HG03196 (cell line): ENCODE measurements around the gene KANK4.
"Not testable (repeated sequence)": the region's sequence is repeated elsewhere in the genome, so short reads cannot be mapped to it uniquely, and the experiment has no call there.

Experiments
- ATAC-seq: cut with Tn5 transposase; IDR thresholded peaks from one replicate; pipeline ENCODE4 v1.9.1; 2021; ENCODE audit not compliant: unreplicated experiment

Gene KANK4

DNA sequence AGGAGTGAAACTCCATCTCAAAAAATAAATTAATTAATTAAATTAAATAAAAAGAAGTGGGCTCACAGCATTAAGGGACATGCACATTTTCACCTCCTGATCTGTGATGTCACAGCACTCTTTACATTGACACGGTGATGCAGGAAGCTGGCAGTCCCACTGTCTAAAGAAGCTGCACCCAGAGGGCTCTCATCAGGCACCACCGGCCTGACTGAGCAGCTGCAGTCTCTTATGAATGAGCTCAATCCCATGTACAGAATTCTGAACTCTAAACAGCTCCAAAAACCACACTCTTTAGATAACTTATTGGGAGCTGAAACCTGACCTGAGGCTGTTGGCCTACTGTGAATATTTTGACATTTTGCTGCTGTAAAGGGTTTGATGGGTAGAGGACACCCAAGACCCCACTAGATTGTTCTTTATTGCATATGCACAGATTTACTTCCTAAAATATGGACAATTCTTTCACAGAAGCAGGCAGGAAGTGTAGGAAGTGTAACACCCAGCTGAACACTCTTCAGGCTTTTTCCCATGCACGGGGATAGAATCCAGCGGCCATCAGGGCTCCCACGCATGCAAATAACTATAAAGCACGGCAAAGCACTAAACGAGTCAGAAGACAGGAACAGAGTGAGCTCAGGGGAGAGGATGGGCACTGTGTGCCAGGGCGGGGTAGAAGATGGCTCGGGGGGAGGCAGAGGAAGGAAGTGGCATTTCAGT, 78.4 kb downstream of the KANK4 start:
- ATAC-seq = no peak

DNA sequence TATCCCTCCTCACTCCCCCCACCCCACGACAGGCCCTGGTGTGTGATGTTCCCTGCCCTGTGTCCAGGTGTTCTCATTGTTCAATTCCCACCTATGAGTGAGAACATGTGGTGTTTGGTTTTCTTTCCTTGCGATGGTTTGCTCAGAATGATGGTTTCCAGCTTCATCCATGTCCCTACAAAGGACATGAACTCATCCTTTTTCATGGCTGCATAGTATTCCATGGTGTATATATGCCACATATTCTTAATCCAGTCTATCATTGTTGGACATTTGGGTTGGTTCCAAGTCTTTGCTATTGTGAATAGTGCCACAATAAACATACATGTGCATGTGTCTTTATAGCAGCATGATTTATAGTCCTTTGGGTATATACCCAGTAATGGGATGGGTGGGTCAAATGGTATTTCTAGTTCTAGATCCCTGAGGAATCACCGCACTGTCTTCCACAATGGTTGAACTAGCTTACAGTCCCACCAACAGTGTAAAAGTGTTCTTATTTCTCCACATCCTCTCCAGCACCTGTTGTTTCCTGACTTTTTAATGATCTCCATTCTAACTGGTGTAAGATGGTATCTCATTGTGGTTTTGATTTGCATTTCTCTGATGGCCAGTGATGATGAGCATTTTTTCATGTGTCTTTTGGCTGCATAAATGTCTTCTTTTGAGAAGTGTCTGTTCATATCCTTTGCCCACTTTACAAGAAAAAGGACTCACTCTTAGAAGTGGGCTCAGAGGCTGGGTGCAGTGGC, 79.4 kb downstream of the KANK4 start:
- not testable (repeated sequence) for ATAC-seq

DNA sequence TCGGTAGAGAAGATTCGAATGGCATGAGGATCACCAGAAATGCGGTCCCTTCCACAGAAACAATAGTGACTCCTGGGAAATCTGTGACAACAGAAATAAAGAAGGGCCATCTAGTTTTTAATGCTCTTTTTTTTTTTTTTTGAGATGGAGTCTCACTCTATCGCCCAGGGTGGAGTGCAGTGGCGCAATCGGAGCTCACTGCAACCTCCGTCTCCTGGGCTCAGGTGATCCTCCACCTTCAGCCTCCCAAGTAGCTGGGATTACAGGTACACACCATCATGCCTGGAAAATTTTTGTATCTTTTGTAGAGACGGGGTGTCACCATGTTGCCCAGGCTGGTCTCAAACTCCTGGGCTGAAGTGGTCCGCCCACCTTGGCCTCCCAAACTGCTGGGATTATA, 80.7 kb downstream of the KANK4 start:
- no peak for ATAC-seq

DNA sequence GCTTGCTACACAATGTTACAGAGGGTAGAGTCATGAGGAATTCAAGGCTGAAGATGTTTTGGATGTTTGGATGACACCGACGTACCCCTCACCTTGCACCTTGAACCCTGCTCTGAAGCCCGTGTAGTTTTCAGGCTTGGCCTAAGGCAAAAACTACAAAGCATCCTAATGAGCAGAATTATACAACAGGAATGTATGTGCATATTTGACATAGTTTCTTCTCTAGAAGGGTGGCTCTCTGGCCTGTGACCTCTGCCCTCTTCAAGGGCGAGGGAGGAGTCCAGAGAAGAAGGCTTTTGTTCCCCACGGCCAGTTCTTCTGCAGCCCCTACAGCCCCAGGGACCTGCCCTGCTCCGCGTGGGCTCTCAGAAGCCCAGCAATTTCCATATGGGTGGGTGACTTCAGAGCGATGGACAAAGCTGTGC, 81.3 kb downstream of the KANK4 start:
- ATAC-seq = no peak

DNA sequence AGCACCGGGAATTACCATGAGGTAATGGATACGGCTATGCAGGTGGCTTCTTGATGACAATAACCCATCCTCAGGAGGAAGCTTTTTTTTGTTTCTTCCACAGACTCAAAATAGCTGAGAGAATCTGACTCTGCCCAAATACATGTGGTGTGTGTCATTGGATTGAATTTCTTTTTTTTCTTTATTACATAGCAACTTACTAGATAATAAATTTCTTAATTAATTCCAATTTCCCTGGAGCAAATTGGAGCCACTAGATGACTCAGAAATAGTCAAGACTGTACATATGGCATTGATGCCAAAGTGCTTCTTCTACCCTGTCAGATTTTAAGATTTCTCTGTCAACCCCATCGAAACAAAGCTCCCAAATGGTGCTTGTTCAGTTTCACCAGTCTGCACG, 81.9 kb downstream of the KANK4 start:
- ATAC-seq = no peak

DNA sequence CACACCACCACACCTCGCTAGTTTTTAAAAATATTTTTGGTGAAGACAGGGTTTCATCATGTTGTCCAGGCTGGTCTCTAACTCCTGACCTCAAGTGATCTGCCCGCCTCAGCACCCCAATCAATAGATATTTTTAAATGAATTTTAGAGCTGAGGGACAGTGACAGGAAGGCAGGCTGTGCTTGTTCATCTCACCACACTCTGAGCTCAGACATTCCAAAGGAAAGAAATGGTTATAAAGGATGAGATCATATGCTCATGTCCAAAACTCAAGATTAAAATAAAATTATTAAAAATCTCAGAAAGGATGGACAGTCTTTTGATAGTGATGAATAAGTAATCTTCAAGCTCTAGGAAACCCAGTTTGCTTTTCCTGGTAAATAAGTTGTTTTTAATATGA, 83.7 kb downstream of the KANK4 start:
- ATAC-seq = no peak

DNA sequence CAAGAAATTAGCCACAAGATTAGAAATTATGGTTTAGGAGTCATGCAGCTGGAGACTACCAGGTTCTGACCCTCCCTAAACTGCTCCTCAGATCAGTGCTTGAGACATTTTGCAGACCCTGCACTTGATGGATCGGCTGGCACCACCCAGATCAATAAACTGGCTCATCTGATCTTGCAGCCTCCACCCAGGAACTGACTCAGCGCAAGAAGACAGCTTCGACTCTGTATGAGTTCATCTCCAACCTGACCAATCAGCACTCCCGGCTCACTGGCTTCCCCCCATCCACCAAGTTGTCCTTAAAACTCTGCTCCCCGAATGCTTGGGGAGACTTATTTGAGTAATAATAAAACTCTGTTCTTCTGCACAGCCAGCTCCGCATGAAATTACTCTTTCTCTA, 84.5 kb downstream of the KANK4 start:
- no peak for ATAC-seq

DNA sequence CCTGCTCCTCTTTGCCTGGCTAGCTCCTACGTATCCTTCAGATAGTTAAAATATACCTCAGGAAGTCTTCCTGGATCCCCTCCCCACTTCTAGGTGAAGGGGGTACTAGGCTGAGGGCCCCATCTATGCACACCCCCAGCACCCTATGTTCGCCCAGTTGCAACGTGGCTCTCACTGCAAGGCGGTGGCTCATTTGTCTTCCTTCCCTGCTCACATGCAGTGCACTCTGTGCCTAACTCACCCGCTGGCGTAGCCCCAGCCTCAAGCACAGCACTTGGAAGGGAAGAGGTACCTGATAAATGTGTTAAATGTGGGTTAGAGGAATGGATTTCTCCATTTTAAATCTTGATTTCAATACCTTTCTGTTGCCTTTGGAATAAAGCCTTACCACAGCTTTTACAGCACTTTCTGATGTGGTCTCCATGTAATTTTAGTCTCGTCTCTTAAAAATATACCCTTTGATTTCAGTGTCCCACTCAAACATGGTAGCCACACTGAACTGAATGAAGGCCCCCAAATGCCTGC, 85.2 kb downstream of the KANK4 start:
- no peak for ATAC-seq

DNA sequence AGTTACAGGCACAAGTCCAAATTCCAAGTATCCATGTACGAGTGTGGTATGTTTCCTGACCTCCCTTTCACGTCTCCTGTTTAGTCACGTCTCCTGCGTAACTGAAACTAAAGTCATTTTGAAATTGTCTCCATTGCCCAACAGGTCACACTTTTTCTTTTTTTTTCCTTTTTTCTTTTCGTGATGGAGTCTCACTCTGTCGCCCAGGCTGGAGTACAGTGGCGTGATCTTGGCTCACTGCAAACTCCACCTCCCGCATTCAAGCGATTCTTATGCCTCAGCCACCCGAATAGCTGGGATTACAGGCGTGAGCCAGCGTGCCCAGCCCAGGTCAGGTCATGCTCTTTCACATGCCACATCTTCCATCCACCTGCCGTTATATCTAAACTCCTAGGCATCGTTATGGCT, 86.4 kb downstream of the KANK4 start:
- ATAC-seq = no peak

DNA sequence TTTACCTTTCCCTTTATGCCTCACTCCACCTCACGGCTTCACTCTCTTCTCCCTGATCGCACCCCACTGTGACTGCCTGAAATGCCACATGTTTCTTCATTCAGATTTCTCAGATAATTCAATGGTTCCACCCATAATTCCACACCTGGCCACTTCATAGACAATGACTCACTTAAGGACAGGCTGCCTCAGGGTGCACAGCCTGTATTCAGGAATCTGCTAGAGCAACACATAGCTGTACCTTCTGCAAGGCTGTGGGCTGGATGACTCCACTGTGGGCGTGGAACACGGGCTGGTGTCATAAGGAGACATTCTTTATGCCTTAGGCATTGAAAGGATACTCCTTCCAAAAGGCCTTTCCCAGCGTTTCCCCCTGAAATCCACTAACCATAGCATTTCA, 88.5 kb downstream of the KANK4 start:
- ATAC-seq = no peak

DNA sequence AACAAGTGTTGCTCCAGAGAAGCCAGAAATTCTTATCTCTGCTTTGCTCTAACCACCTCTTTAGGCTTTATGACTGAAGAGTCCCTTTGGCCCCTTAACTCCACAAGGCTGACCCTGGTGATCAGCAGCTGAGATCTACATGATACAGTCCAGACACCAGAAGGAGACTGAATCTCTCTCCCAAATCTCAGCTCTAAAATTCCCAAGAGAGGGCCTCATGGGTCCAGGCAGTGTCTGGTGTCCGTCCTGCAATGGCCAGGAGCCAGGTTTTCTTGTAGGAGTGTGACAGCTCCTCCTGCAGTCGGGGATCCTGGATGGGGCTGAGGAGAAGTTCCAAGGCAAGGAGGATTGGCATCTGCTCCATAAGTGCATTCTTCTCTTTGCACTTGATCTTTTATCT, 89.3 kb downstream of the KANK4 start:
- ATAC-seq = no peak

DNA sequence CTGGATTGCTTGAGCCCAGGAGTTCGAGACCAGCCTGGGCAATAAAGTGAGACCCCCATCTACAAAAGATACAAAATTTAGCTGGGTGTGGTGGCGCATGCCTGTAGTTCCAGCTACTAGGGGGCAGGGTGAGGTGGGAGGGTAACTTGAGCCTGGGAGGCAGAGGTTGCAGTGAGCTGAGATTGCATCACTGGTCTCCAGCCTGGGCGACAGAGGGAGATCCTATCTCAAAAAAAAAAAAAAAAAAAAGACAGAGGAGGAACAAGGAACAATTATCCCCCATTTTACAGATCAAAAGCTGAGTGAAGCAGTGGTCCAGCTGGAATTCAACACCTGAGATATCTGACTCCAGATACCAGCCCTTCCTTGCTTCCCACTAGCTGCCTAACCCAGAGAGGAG, 89.8 kb downstream of the KANK4 start:
- ATAC-seq = no peak

DNA sequence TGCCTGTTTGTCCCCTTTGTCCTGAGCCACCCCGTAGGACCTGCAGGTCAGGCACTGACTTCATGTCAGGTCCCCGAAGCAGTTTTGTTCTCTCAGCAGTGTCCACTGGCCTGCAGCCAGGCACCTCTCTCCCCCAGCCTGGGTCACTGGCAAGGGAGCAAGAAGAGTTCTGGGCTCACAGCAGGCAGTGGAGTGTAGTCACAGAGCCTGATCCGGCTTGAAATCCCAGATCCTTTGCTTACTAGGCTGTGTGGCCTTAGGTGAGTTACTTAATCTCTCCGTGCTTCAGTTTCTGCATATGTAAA, 90.4 kb downstream of the KANK4 start:
- ATAC-seq = no peak

DNA sequence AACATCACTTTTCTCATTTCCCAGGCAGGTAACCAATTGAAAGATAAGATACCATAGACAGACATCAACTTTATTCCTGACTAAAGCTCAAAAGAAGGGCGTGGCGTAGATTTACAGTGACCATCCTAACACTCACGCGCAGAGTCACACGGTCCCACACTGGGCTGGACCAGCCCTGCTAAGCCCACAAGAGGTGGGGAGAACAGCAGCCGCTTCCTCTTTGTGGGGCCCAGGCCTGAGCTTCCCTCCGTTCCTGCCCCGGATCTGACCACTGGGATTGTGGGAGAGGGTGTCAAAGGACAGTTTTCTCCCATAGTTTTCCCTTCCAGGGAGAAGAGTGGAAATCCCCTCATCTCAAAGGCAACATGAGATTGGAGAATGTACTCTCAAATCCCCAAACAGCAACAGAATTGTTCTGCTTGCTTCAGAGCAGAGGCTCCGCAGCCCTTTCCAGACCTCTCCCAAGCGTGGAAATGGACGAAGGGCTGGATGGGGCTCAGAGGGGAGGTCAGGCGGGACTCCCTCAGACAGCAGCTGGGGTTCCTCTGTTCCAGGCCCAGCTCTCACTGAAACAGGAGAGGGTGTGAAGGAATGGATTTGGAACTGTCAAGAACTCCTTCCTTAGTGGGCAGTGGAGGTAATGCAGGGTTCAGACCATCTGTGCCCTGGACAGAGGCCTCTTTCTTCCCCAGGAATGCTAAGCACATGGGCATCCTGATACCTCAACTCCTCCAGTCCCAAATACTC, 90.9 kb downstream of the KANK4 start:
- no peak for ATAC-seq

DNA sequence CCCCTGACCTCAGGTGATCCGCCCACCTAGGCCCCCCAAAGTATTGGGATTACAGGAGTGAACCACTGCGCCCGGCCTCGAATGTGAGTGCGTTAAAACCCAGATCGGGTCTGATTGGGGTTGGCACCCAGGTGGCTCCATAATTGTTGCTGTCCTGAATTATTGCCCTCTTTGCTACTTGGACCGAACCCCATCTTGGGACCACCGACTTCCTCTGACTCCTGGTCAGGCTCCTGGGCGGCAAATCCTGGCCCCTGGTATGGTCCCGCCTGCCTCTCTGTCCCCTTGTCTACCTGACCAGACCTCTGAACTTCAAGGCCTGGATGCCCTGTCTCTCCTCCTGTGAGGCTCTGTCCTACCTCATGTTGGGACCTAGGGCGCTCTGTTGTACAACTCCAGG, 91.7 kb downstream of the KANK4 start:
- no peak for ATAC-seq

DNA sequence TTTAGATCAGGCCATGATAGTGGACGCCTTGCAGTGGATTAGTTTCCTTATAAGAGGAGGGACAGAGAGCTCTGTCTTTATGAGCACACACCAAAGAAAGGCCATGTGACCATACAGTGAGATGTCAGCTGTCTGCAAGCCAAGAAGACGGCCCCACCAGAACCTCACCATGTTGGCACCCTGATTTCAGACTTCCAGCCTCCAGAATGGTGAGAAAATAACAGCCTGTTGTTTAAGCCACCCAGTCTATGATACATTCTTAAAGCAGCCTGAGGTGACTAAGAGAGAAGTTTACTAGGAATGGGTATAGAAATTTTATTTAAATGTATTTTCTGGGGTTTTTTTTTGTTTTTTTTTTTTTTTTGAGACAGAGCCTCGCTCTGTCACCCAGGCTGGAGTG, 95.1 kb downstream of the KANK4 start:
- no peak for ATAC-seq

DNA sequence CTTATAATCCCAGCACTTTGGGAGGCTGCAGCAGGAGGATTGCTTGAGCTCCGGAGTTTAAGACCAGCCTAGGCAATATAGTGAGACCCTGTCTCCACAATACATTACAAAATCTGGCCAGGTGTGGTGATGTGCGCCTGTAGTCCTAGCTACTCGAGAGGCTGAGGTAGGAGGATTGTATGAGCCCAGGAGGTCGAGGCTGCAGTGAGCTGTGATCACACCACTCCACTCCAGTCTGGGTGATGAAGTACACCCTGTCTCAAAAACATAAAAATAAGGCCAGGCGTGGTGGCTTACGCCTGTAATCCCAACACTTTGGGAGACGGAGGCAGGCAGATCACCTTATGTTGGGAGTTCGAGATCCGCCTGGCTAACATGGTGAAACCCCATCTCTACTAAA, 96.9 kb downstream of the KANK4 start:
- ATAC-seq = no peak

DNA sequence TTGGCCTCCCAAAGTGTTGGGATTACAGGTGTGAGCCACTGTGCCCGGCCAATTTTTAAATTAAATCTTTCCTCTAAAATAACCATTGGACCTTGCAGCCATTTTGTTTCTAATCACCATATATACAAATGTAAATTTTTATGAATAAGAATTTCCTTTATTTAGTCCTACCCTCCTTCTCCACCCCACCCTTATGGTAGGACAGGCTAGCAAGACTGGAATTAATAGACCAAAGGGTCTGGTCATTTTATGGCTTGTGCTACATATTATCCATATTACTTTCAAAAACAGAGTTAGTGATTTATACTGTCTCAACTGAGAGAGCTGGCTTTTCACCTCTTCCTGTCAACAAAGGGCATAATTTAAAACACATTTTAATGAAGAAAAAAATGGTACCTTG, 98.1 kb downstream of the KANK4 start:
- no peak for ATAC-seq

DNA sequence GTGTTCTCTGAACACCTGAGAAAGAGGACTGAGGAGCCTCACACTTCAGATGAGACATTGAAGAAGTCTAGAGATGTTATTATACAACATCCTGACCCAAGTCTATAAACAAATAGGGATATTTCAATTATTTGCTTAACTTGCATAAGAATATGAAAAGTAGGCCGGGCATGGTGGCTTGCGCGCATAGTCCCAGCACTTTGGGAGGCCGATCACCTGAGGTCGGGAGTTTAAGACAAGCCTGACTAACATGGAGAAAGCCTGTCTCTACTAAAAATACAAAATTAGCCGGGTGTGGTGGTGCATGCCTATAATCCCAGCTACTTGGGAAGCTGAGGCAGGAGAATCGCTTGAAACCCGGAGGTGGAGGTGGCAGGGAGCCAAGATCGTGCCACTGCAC, 98.8 kb downstream of the KANK4 start:
- ATAC-seq = not testable (repeated sequence)

DNA sequence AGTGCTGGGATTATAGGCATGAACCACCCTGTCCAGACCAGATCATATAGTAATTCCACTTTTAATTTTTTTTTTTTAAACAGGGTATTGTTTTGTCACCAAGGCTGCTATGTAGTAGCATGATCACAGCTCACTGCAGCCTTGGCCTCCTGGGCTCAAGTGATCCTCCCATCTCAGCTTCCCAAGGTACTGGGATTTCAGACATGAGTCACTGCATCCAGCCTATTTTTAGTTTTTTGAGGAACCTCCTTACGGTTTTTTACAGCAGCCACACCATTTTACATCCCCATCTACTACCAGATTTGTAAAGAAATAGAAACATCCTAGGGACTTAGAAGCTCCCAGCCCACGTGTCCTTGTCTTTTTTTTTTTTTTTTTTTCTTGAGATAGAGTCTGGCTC, 100.6 kb downstream of the KANK4 start:
- ATAC-seq = no peak

DNA sequence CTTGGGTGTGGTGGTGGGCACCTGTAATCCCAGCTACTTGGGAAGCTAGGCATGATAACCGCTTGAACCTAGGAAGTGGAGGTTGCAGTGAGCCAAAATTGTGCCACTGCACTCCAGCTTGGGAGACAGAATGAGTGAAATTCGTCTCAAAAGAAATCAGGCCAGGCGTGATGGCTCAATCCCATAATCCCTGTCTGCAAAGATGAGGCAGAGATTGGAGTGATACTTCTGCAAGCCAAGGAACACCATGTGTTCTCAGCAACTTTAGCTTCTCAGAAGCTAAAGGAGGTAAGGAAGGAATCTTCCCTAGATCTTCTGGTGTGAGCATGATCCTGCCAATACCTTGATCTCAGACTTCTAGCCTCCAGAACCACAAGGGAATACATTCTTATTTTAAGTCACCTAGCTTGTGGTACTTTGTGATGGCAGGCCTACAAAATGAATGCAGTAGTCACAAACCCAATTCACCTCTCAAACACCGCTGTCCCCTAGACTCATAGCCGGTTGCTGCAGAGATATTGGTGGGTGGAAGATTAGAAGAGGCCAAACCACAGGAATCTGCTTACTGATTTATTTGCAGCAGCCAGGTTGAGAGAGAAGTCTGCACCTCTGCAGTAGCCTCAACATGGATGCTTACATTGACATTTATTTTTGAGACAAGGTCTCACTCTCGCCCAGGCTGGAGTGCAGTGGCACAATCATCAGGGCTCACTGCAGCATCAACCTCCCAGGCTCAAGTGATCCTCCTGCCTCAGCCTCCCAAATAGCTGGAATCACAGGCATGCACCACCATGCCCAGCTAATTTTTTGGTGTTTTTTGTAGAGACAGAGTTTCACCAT, 105.9 kb downstream of the KANK4 start:
- no peak for ATAC-seq
